CD4-positive, alpha-beta T cell (primary cell): ENCODE measurements around the gene EPDR1. TPM values are rescaled to one million over a fixed set of nuclear protein-coding genes. Genes with fewer than 3 reads are reported as not detected.
"Not testable (repeated sequence)": the region's sequence is repeated elsewhere in the genome, so short reads cannot be mapped to it uniquely, and the experiment has no call there.

ENCODE experiments used
- ATAC-seq: fragments of 200-7000 bp; cut with Tn5 transposase; one replicate; pipeline ENCODE4 v1.10.0; 2022; ENCODE audit warnings: mild to moderate bottlenecking; ENCODE audit not compliant: poor library complexity
- CTCF ChIA-PET: fragments of 350-600 bp; sonication (Branson Sonifier 250); formaldehyde crosslinking; loops from one replicate; lab custom pipeline; 2021; ENCODE audit warnings: antibody characterized with exemption, inconsistent platforms; lab: Charles Lee
- POLR2A ChIA-PET: fragments of 350-600 bp; sonication (Branson Sonifier 250); formaldehyde crosslinking; loops from one replicate; lab custom pipeline; 2021; ENCODE audit warnings: antibody characterized with exemption, inconsistent platforms; lab: Charles Lee
- DNase-seq, 14 experiments: peaks; one replicate each; pipeline ENCODE4 v3.0.0-alpha.2; 2013 to 2020; ENCODE audit warnings: mixed read lengths in 2 of 14
- H3K27ac ChIP-seq, 2 donors: one replicate each; pipeline versions ENCODE4 v1.5.1 to v1.7.0; 2013; ENCODE audit warnings: low read length in 2 of 2, low read depth in 1 of 2, mild to moderate bottlenecking in 1 of 2
- H3K27me3 ChIP-seq, 2 experiments: 1 replicate in 1 of 2; 2 replicates in 1 of 2; pipeline versions ENCODE4 v1.6.1 to v1.7.0; 2013; ENCODE audit warnings: low read length in 2 of 2, control low read depth in 1 of 2, mild to moderate bottlenecking in 1 of 2, moderate library complexity in 1 of 2; ENCODE audit not compliant: insufficient read depth in 2 of 2, control insufficient read depth in 1 of 2
- H3K36me3 ChIP-seq: one replicate; pipeline ENCODE4 v1.6.1; 2013; ENCODE audit warnings: low read length, control low read depth; ENCODE audit not compliant: insufficient read depth
- H3K4me1 ChIP-seq: one replicate; pipeline ENCODE4 v1.6.1; 2013; ENCODE audit warnings: low read length, control low read depth; ENCODE audit not compliant: insufficient read depth
- H3K4me3 ChIP-seq: one replicate; pipeline ENCODE4 v1.5.1; 2013; ENCODE audit warnings: mild to moderate bottlenecking, low read length, moderate library complexity
- H3K9me3 ChIP-seq, 2 experiments: 1 replicate in 1 of 2; 2 replicates in 1 of 2; pipeline versions ENCODE4 v1.6.1 to v1.7.0; 2013; ENCODE audit warnings: low read length in 2 of 2, mild to moderate bottlenecking in 2 of 2, control low read depth in 1 of 2, moderate library complexity in 1 of 2; ENCODE audit not compliant: control insufficient read depth in 1 of 2, insufficient read depth in 1 of 2
- H3K27ac Mint-ChIP-seq: one replicate; pipeline ENCODE4 v1.8.0; 2020; ENCODE audit warnings: mixed read lengths
- H3K27me3 Mint-ChIP-seq: one replicate; pipeline ENCODE4 v1.8.0; 2021; ENCODE audit warnings: mixed read lengths
- H3K36me3 Mint-ChIP-seq: one replicate; pipeline ENCODE4 v1.8.0; 2021; ENCODE audit warnings: low read depth, mixed read lengths
- H3K4me1 Mint-ChIP-seq: one replicate; pipeline ENCODE4 v1.8.0; 2021; ENCODE audit warnings: low read depth, mixed read lengths
- H3K4me3 Mint-ChIP-seq: one replicate; pipeline ENCODE4 v1.8.0; 2020; ENCODE audit warnings: mild to moderate bottlenecking, mixed read lengths
- H3K9me3 Mint-ChIP-seq: one replicate; pipeline ENCODE4 v1.8.0; 2020; ENCODE audit warnings: mixed read lengths
- CTCF ChIP-seq: fragments of 200-600 bp; IDR thresholded peaks from one replicate; pipeline ENCODE4 v1.8.0; 2022; ENCODE audit warnings: antibody characterized with exemption, mild to moderate bottlenecking
- intact Hi-C, 2 experiments: fragments of 100-400 bp; cut with DNase I in 1 of 2; cut with micrococcal nuclease in 1 of 2; formaldehyde crosslinking; loops; one replicate each; pipeline versions ENCODE4 v1.15.1 to v1.9.0; 2023 to 2025; cut with DNase I, micrococcal nuclease
- total RNA-seq, 174 experiments: library from RNA in 2 of 174; stranded (reverse) in 2 of 174; gene quantifications; one replicate each; pipeline ENCODE4 v1.2.3 and lab custom pipeline; 2021 to 2026

Gene EPDR1
- total RNA-seq, 2 experiments from 2014 or later: not detected

GRCh38 chr7:37947138-37947940, 26.9 kb downstream of the EPDR1 start:
- peaks cover 0 to 3% of the 10 kb centered on the region in 2 experiments for H3K9me3 ChIP-seq
- CTCF ChIA-PET: no interaction called here
- no peaks in the 10 kb centered on the region for H3K4me1 Mint-ChIP-seq
- no peak for ATAC-seq
- no peak overlapping the region for H3K27ac Mint-ChIP-seq
- no peak for TF ChIP-seq CTCF
- H3K4me1 ChIP-seq: no peaks in the 10 kb centered on the region
- no peak overlapping the region for H3K27ac ChIP-seq
- H3K4me3 ChIP-seq: no peak overlapping the region
- H3K36me3 ChIP-seq: no peaks in the 10 kb centered on the region
- DNase-seq: no peak
- H3K27me3 ChIP-seq: no peaks in the 10 kb centered on the region
- POLR2A ChIA-PET: no interaction called here
- intact Hi-C loops: no loop called here
- H3K4me3 Mint-ChIP-seq: no peak overlapping the region
- no peaks in the 10 kb centered on the region for H3K27me3 Mint-ChIP-seq
- no peaks in the 10 kb centered on the region for H3K36me3 Mint-ChIP-seq
- no peaks in the 10 kb centered on the region for H3K9me3 Mint-ChIP-seq

- Mint-ChIP-seq H3K36me3 (no peaks in the 10 kb centered on the region), H3K4me1 (no peaks in the 10 kb centered on the region), H3K27ac (no peak overlapping the region), H3K9me3 (no peaks in the 10 kb centered on the region), H3K27me3 (no peaks in the 10 kb centered on the region), H3K4me3 (no peak overlapping the region)
- Histone ChIP-seq H3K4me1 (no peaks in the 10 kb centered on the region), H3K27me3 (no peaks in the 10 kb centered on the region), H3K9me3 (peaks cover 0 to 2% of the 10 kb centered on the region in 2 experiments), H3K36me3 (no peaks in the 10 kb centered on the region), H3K27ac (no peak overlapping the region), H3K4me3 (no peak overlapping the region)
- CTCF ChIA-PET: no interaction called here
- no peak for DNase-seq
- POLR2A ChIA-PET: no interaction called here
- no peak for TF ChIP-seq CTCF
- intact Hi-C loops: no loop called here
- no peak for ATAC-seq
These were observed 27.4 kb downstream of the EPDR1 start for GRCh38 chr7:37947941-37948210.

GRCh38 chr7:37952240-37952639, 31.8 kb downstream of the EPDR1 start:
- POLR2A ChIA-PET: no interaction called here
- H3K36me3 ChIP-seq: no peaks in the 10 kb centered on the region
- H3K36me3 Mint-ChIP-seq: no peaks in the 10 kb centered on the region
- H3K4me1 Mint-ChIP-seq: no peaks in the 10 kb centered on the region
- ATAC-seq (no peak), DNase-seq (no peak)
- no peaks in the 10 kb centered on the region for H3K9me3 Mint-ChIP-seq
- no peaks in the 10 kb centered on the region for H3K9me3 ChIP-seq
- no peak overlapping the region for H3K27ac Mint-ChIP-seq
- intact Hi-C loops: no loop called here
- CTCF ChIA-PET: no interaction called here
- no peaks in the 10 kb centered on the region for H3K4me1 ChIP-seq
- no peaks in the 10 kb centered on the region for H3K27me3 ChIP-seq
- H3K4me3 ChIP-seq: no peak overlapping the region
- no peaks in the 10 kb centered on the region for H3K27me3 Mint-ChIP-seq
- H3K27ac ChIP-seq: no peak overlapping the region
- no peak overlapping the region for H3K4me3 Mint-ChIP-seq
- no peak for TF ChIP-seq CTCF

GRCh38 chr7:37954217-37954616, 33.8 kb downstream of the EPDR1 start:
- POLR2A ChIA-PET: not testable (repeated sequence)

More at GRCh38 chr7:37954217-37954616, 33.8 kb downstream of the EPDR1 start:
- H3K9me3 ChIP-seq, ATAC-seq, H3K9me3 Mint-ChIP-seq, H3K4me3 Mint-ChIP-seq, H3K27ac ChIP-seq, CTCF ChIA-PET, H3K36me3 ChIP-seq, H3K27me3 Mint-ChIP-seq, H3K4me1 ChIP-seq, H3K27me3 ChIP-seq, intact Hi-C loops, H3K36me3 Mint-ChIP-seq, H3K4me3 ChIP-seq, H3K27ac Mint-ChIP-seq, DNase-seq, H3K4me1 Mint-ChIP-seq: not testable (repeated sequence)
